K562 (cell line): Measurements from ENCODE around the gene DHX32. TPM values are rescaled to one million over a fixed set of nuclear protein-coding genes. Genes with fewer than 3 reads are reported as not detected.
A peak's percentile ranks its signal among the peaks of the same experiment; 100 is the strongest.
"Not testable (repeated sequence)": the region's sequence is repeated elsewhere in the genome, so short reads cannot be mapped to it uniquely, and the experiment has no call there.

Experiments used
- ATAC-seq: fragments of 200-7000 bp; cut with Tn5 transposase; 3 replicates; pipeline ENCODE4 v1.9.1; 2020; ENCODE audit warnings: moderate library complexity
- BruUV-seq: library from RNA; stranded (reverse); fragments of 400-500 nt; replicated peaks from 2 replicates; lab custom pipeline; 2021; lab: Mats Ljungman, UMichigan
- CTCF ChIA-PET: fragments of 300-600 bp; formaldehyde crosslinking; extraction: SDS; loops from one replicate; lab custom pipeline; 2021; ENCODE audit warnings: low intra/inter-chr PET ratio; lab: Yijun Ruan, JAX
- POLR2A ChIA-PET: fragments of 300-600, 350-650 bp; sonication (Branson Sonifier 250); formaldehyde crosslinking; extraction: SDS; loops from one replicate; lab custom pipeline; 2021; ENCODE audit warnings: antibody characterized with exemption, inconsistent platforms; lab: Yijun Ruan, JAX
- DNase-seq, 4 experiments: peaks; one replicate each; pipeline versions ENCODE4 v3.0.0 to v3.0.0-alpha.2; 2011 to 2018; ENCODE audit warnings: low spot score in 3 of 4, mixed read lengths in 3 of 4; ENCODE audit errors: extremely low read depth in 1 of 4
- FAIRE-seq: peaks from 2 replicates; lab custom pipeline; 2011; peaks lifted over from hg19 to GRCh38; lab: Jason Lieb, UNC
- H2AFZ ChIP-seq: 2 replicates; pipeline ENCODE4 v1.6.0; 2011; ENCODE audit warnings: low read depth, low read length, control low read depth, inconsistent platforms
- H3K27ac ChIP-seq: fragments of 200-600 bp; 3 replicates; pipeline ENCODE4 v1.8.0; 2011; ENCODE audit warnings: low read depth, mild to moderate bottlenecking, control low read depth, inconsistent platforms, low read length, moderate library complexity, mixed read lengths; ENCODE audit errors: extremely low read depth
- H3K27me3 ChIP-seq, 2 experiments: fragments of 300-600 bp in 1 of 2; 2 replicates in 1 of 2; 3 replicates in 1 of 2; pipeline versions ENCODE4 v1.6.0 to v1.8.0; 2011; ENCODE audit warnings: inconsistent platforms in 2 of 2, low read length in 2 of 2, mild to moderate bottlenecking in 1 of 2, mixed read lengths in 1 of 2, moderate library complexity in 1 of 2; ENCODE audit not compliant: control insufficient read depth in 2 of 2, insufficient read depth in 2 of 2
- H3K36me3 ChIP-seq: fragments of 300-600 bp; 3 replicates; pipeline ENCODE4 v1.8.0; 2011; ENCODE audit warnings: mild to moderate bottlenecking, low read length, inconsistent platforms; ENCODE audit not compliant: control insufficient read depth, insufficient read depth
- H3K4me1 ChIP-seq, 2 experiments: fragments of 200-600 bp in 1 of 2; replicated peaks in 1 of 2; 2 replicates in 1 of 2; 3 replicates in 1 of 2; pipeline versions ENCODE4 v1.5.1 to v1.8.0; 2011; ENCODE audit warnings: inconsistent platforms in 2 of 2, low read length in 2 of 2, mild to moderate bottlenecking in 1 of 2, mixed read lengths in 1 of 2, moderate library complexity in 1 of 2; ENCODE audit not compliant: control insufficient read depth in 2 of 2, insufficient read depth in 2 of 2
- H3K4me2 ChIP-seq: 2 replicates; pipeline ENCODE4 v1.6.1; 2011; ENCODE audit warnings: low read length, control low read depth, inconsistent platforms, mixed read lengths; ENCODE audit not compliant: insufficient read depth
- H3K4me3 ChIP-seq: fragments of 200-600 bp; sonication (generic), shearing (Covaris generic); 2 replicates; pipeline ENCODE4 v1.5.1; 2016; ENCODE audit warnings: control low read depth, inconsistent platforms
- H3K79me2 ChIP-seq: fragments of 200-600 bp; 3 replicates; pipeline ENCODE4 v1.8.0; 2011; ENCODE audit warnings: low read length, inconsistent platforms; ENCODE audit not compliant: control insufficient read depth, insufficient read depth
- H3K9ac ChIP-seq, 2 experiments: 2 replicates each; pipeline versions ENCODE4 v1.6.0 to v1.6.1; 2011; ENCODE audit warnings: low read depth in 2 of 2, low read length in 2 of 2, control low read depth in 1 of 2, inconsistent platforms in 1 of 2, mild to moderate bottlenecking in 1 of 2, mixed read lengths in 1 of 2; ENCODE audit not compliant: insufficient read depth in 1 of 2
- H3K9me1 ChIP-seq: one replicate; pipeline ENCODE4 v1.6.0; 2011; ENCODE audit warnings: inconsistent platforms, mild to moderate bottlenecking, low read length, moderate library complexity; ENCODE audit not compliant: control insufficient read depth, insufficient read depth
- H3K9me3 ChIP-seq: replicated peaks from 2 replicates; pipeline ENCODE4 v1.5.1; 2011; ENCODE audit warnings: low read depth, low read length, inconsistent platforms; ENCODE audit not compliant: control insufficient read depth, insufficient read depth
- H4K20me1 ChIP-seq: replicated peaks from 2 replicates; pipeline ENCODE4 v1.6.1; 2011; ENCODE audit warnings: low read length, inconsistent platforms, mixed read lengths; ENCODE audit not compliant: control insufficient read depth, insufficient read depth
- SPI1 ChIP-seq: IDR thresholded peaks from 2 replicates; pipeline ENCODE4 v1.6.1; 2011; ENCODE audit warnings: low read depth, low read length, control low read depth, borderline replicate concordance
- WGBS: fragments of 100-300 bp; shearing (Covaris generic); methylation state at CpG from one replicate; pipeline ENCODE4 v1.1.6; 2016; ENCODE audit warnings: low coverage, mixed read lengths; ENCODE audit not compliant: insufficient coverage; ENCODE audit errors: missing lambda C conversion rate; 5-methylcytosine and 5-hydroxymethylcytosine counted together
- in situ Hi-C: fragments of 300-500 bp; cut with MboI; formaldehyde crosslinking; loops from 4 replicates; pipeline ENCODE4 v1.15.0; 2018; ENCODE audit warnings: inconsistent platforms, mixed read lengths
- intact Hi-C: fragments of 100-400 bp; cut with micrococcal nuclease; formaldehyde crosslinking; loops from 2 replicates; pipeline ENCODE4 v1.14.2; 2022
- polyA plus RNA-seq, 8 experiments: library from polyadenylated mRNA; depleted of rRNA in 4 of 8; stranded (reverse) in 5 of 8; unstranded in 3 of 8; fragments of >200 nt; fragmentation: Nextera tagmentation in 2 of 8; fragmentation: Illumina TruSeq in 1 of 8; extraction: Ambion mirVana in 2 of 8; extraction: Trizol in 1 of 8; gene quantifications; 2 replicates each; pipeline versions ENCODE4 v1.2.1 to v1.2.3, GENCODE V29; 2011 to 2014; ENCODE audit warnings: inconsistent platforms in 1 of 8, missing spikeins in 1 of 8
- total RNA-seq, 7 experiments: library from RNA; depleted of rRNA in 6 of 7; stranded (reverse); fragments of >200 nt in 6 of 7; fragmentation: Illumina TruSeq in 2 of 7; extraction: Trizol in 2 of 7; gene quantifications; 2 replicates each; pipeline versions ENCODE4 v1.2.1 to v1.2.3, GENCODE V29; 2011 to 2021; ENCODE audit warnings: low replicate concordance in 1 of 7

DHX32 gene
- total and polyA plus RNA-seq, 9 of the 15 experiments (the other 6 are each of a cell fraction or from before 2014, with no cell fraction given), result 5.8 to 23.5 (median 17.5) TPM

DNA sequence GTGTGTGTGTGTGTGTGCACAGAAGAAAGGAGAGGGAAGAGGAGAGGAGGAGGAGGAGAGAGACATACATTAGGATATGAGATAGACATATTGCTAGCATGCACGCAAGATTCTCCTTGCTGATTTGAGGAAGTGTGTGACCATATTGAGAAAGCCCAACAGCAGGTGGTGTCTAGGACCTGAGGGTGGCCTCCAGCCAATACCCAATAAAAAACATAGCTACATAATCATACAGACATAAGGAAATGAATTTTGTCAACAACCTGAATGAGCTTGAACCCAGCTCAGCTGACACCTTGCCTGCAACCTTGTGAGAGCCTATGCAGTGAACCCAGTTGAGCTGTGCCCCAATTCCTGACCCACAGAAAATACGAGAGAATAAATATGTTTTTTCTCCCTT lies 26.5 kb upstream of the DHX32 start:
- H2AFZ ChIP-seq, H3K4me2 ChIP-seq, FAIRE-seq, H3K9ac ChIP-seq, H3K27me3 ChIP-seq, H3K79me2 ChIP-seq, H3K9me3 ChIP-seq, DNase-seq, H3K4me3 ChIP-seq, intact Hi-C loops, H3K4me1 ChIP-seq, H4K20me1 ChIP-seq, BruUV-seq, in situ Hi-C loops, H3K36me3 ChIP-seq, H3K27ac ChIP-seq, H3K9me1 ChIP-seq: not testable (repeated sequence)
- 6% methylated on average over 1 of the region's 2 CpGs for WGBS
- TF ChIP-seq SPI1, result peak; percentile 64; the same call in 1 of the 2 replicates
- TF ChIP-seq, all 486 proteins: peak for 1; not testable (repeated sequence) for 485
- POLR2A ChIA-PET, ATAC-seq, CTCF ChIA-PET: not testable (repeated sequence)

- H3K9me3 ChIP-seq, H3K36me3 ChIP-seq, H3K27me3 ChIP-seq, CTCF ChIA-PET, in situ Hi-C loops, POLR2A ChIA-PET, H4K20me1 ChIP-seq, H3K4me3 ChIP-seq, FAIRE-seq, H3K9me1 ChIP-seq, H3K79me2 ChIP-seq, DNase-seq, intact Hi-C loops, H2AFZ ChIP-seq, ATAC-seq, H3K4me2 ChIP-seq, H3K27ac ChIP-seq, BruUV-seq, H3K9ac ChIP-seq, H3K4me1 ChIP-seq: not testable (repeated sequence)
- 14% methylated on average over 2 of the region's 5 CpGs for WGBS
Measured at GRCh38 chr10:125905069-125905994, 24.2 kb upstream of the DHX32 start.
